NAMALWA (cell line): ENCODE results near the gene USP54.
"Not testable (repeated sequence)": the region's sequence is repeated elsewhere in the genome, so short reads cannot be mapped to it uniquely, and the experiment has no call there.

Source experiments
- DNase-seq: peaks from one replicate; pipeline ENCODE4 v3.0.0-alpha.2; 2015; ENCODE audit warnings: low spot score

Gene USP54

DNA sequence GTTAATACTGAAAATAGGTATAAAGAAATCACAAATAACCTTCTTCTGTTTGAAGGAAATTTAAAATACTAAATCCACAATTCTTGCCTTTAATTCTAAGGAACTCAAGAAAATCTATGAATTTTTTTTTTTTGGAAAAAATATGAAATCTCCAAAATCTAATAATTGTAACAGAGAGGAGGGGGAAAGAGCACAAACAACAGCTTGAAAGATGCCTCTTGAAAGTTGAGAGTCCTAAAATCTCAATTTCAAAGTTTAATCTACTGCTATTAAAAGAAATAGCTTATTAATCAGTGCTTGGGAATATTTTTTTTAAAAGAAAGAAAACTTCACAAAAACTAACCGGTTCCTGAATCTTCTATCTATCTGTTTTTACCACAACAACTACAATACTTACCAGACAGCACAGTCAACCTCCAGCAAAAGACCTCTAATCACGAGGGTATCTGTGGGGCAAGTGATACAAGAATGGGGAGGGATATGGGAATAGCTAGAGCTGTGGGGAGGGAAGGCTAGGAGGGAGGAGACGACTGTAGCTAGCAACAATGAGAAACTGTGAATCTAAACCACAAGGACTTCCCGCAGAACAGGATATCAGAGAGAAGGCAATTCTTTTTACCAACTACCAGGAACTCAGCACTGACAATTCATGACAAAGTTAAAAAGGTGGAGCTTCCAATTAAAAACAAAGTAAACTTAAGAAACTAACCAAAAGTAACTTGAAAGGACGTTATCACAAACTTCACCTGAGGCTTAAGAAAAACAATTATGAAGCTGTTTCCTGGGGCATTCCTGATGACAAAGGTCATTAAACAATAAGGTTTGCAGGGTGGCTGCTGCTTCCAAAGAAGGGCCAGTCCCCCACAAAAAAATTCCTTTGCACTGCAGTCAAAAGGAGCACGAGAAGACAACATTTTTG lies at the start of gene USP54:
Gene USP54 (minus strand): TSS at position 462 of the 919 bp plus-strand sequence. CDS start 15,684 bp downstream, outside the sequence.
- DNase-seq = peak; percentile 2

- DNase-seq = no peak
Measured at GRCh38 chr10:73639286-73639685, 48.1 kb upstream of the USP54 start.

DNA sequence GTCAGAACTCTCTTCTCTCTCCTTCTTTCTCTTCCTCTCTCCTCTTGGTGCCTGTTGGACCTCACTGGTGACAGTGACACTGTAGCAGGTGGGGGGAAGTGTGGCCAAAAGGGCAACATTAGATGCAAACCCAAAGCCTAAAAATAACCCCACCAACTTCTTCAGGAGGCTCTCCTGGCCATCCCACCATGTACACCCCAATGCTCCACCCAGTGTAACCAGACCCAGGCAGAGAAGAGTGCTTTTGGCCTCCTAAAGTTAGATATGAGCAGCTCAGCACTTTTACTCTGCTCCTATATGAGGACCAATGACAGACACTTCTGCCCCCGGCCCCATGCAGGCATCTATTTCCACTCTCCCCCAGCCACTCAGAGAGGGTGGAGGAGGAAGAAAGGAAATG lies 44.6 kb upstream of the USP54 start:
- DNase-seq = no peak

- no peak for DNase-seq
Measured at GRCh38 chr10:73634421-73634820, 43.3 kb upstream of the USP54 start.

GRCh38 chr10:73629165-73629564 lies 38.0 kb upstream of the USP54 start:
- DNase-seq = no peak

DNA sequence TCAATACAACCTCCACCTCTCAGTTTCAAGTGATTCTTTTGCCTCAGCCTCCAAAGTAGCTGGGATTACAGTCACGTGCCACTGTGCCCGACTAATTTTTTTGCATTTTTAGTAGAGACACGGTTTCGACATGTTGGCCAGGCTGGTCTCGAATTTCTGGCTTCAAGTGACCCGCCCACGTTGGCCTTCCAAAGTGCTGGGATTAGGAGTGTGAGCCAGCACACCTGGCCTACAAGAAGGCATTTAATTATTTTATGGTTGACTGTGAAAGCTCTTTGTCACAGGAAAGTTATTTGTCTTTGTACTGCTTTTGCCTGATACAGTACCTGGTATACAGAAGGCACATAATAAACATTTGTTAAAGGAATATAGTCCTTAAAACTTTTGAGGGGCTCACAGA lies 37.3 kb upstream of the USP54 start:
- DNase-seq = no peak

DNA sequence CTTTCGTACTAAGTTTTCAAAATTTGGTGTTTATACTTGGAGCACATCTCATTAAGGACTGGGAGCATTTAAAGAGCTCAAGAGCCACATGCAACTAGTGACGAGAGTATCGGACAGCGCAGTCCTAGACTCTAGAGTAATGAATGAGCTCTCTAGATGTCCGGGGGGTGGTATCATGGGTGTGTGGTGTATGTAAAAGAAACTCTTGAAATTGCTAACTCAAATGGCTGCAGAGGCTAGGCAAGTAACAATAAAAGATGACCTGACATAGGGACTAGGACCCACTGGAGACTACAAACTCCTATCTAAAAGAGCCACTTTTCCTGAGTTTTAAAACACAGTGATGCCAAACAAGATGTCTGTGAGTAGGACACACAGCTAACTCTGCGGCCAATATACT lies 36.2 kb upstream of the USP54 start:
- no peak for DNase-seq

DNA sequence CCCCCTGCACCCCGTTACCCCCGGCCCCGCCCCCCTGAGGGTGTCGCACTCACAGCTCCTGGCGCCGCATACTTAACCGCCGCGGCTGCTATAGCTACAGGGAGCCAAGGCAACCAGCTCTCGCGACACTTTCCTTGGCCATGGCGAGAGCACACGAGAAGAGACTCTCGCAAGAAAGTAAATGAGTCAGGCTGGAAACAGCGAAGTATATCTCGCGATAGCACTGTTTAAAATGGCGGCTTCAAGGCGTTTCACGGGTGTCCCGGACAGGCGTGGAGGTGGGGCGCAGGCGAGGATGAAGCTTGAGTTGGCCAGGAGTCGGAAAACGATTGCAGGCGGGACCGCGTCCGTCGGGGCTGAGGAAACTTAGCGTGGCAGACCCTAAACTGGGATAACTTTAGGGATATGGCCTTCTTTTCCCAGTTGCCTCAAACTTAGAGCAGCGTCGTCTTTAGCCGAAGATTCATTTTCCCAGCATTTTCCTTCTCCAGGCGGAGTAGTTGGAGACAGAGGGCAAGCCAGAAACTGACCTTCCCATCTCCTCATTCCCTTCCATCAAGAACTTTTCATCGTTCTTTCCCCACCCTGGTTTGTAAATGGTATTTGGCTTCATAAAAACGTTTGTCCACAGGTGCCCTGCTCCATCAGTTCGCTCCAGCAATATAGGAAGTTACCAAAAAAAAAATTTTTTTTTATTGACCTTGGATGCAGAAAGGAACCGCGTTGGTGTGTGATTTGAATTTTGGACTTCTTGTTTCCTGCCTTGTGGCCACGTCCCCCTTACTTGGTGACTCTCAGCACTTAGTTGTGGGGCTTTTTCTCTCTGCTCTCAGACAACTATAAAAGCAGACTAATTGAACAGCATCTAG lies 35.0 kb upstream of the USP54 start:
- peak; percentile 96 for DNase-seq

GRCh38 chr10:73625004-73625883 lies 34.1 kb upstream of the USP54 start:
- peak; percentile 42 for DNase-seq

DNA sequence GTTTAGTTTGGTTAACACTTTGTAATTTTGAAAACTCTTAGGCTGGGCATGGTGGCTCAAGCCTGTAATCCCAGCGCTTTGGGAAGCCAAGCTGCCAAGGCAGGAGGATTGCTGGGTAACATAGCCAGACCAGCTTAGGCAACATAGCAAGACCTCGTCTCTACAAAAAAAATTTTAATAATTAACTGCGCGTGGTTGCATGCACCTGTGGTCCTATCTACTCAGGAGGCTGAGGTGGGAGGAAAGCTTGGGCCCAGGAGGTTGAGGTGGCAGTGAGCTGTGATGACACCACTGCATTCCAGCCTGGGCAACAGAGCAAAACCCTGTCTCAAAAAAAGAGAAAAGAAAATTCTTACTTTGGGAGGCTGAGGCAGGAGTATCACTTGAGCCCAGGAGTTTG lies 31.9 kb upstream of the USP54 start:
- no peak for DNase-seq

GRCh38 chr10:73620974-73621373 lies 29.8 kb upstream of the USP54 start:
- DNase-seq = not testable (repeated sequence)

- DNase-seq = not testable (repeated sequence)
Measured at GRCh38 chr10:73617143-73617542, 26.0 kb upstream of the USP54 start.

- DNase-seq = no peak
Measured at GRCh38 chr10:73614720-73615119, 23.6 kb upstream of the USP54 start.

DNA sequence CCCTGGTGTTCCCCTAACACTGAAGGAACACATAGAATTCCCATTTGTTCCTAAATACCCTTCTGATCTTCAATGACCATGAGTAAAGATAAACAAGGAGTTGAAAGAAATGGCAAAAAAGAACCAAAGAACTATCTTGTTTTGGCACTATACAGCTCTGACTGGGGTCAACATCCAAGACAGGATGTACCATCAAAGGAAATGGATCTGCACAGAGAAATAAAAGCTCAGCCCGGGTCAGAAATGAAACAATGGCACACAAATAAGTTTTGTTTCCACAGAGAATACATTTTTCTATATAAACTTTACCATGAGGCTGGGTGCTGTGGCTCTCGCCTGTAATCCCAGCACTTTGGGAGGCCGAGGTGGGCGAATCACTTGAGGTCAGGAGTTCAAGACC lies 18.0 kb upstream of the USP54 start:
- no peak for DNase-seq

- DNase-seq = no peak
Measured at GRCh38 chr10:73601486-73601921, 10.4 kb upstream of the USP54 start.

DNA sequence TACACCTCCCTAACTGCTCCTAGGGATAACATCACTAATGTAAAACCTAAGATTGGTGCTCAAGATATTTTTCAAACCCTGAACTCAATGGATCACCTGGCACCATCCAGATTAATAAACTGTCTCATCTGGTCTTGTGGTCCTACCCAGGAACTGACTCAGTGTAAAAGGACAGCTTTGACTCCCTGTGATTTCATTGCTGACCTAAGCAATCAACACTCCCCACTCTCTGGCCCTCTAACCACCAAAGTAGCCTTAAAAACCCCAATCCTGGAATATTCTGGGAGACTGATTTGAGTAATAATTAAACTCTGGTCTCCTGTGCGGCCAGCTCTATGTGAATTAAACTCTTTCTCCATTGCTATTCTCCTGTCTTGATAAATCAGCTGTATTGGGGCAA lies 6.2 kb upstream of the USP54 start:
- DNase-seq = no peak

DNA sequence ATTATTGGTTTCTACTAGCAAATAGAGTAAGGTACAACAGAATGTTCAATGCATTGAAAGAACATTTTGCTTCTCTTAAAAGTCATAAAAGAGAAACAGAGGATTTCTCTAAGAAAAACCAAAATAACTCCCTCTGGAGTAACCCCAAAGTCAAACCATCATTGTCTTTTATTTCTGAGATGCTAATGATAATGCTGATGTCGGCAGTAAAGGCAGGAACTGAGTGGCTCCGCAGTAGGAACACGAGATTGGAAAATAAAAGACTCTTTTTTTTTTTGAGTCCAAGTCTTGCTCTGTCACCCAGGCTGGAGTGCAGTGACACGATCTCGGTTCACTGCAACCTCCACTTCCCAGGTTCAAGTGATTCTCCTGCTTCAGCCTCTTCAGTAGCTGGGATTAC lies 2.7 kb upstream of the USP54 start:
- no peak for DNase-seq

- no peak for DNase-seq
Measured at GRCh38 chr10:73593110-73593509, 2.0 kb upstream of the USP54 start.

DNA sequence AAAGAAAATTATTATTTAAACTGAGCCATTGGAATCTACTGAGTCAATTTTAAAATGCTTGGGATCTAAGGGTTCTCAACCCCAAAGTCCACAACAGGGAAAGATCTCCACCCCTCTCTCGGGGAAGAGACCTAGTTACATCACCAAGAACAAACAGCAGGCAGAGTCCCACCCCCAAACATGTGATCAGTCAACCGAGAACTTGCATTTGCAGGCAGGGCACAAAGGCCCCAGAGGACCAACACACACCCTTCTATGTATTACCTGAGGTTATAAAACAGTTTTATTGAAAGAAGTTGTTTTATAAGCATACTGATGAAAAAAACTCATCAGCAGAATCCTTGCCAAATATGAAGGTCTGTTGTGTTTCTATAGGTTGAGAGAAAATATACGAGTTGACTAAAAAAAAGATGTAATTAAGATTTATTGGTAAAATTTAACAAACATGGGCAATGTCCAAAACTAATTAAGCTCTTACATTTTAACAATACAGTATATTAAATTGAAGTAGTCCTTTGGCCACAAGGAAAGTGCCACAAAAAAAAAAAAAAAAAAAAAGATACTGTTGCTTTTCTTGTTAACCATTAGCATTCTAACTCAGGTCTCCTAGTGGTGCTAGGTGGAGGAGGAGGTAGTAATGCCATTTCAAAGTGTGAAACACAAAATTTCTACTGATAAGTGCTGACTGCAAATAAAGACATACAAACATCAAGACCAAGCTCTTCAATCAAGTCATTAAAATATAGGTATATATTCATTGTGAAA lies 975 bp upstream of the USP54 start:
- peak; percentile 46 for DNase-seq

- no peak for DNase-seq
Measured at GRCh38 chr10:73589563-73590126, 1.5 kb downstream of the USP54 start.

DNA sequence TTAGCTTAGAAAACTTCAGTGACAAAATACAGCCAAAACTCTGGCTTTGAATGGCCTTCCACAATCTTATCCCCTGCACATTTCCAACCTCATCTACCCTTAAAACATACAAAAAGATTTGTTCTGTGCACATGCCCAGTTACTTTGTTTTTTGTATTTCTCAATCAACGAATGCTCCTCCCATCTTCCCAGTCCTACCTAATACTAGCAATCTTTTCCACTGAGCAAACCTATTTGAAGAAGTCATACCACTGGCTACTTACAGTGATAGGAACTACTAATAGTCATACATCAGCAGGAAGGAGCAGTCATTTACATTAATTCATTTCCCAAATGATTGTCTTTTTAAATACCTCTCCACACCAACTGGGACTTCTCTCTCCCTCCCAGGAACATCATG lies 2.5 kb downstream of the USP54 start:
- no peak for DNase-seq
